ENCODE results near the gene TACC2.
A peak's percentile ranks its signal among the peaks of the same experiment; 100 is the strongest.

TACC2 gene

DNA sequence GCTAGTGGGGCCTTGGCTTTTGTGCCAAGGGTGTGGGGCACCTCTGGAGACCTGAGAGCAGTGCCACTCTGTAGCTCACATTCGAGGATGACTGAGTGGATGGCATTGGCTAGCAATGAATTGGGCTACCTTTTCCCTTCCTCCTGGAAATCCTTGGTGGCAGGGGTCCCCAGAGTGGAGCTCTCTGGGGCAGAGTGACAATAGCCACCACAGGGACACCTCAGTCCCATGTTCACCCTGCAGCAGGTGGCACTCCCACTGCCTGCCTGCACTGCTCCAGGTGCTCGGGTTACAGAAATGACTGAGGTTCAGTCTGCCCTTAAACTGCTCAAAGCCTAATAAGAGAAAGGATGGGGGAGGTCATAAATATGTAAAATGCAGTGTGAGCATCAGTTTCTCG lies 300.0 kb downstream of the TACC2 start:
- no peak overlapping the region for H3K4me3 ChIP-seq (ENCODE audit: low read depth, low read length)
- TF ChIP-seq, protein P1, sequence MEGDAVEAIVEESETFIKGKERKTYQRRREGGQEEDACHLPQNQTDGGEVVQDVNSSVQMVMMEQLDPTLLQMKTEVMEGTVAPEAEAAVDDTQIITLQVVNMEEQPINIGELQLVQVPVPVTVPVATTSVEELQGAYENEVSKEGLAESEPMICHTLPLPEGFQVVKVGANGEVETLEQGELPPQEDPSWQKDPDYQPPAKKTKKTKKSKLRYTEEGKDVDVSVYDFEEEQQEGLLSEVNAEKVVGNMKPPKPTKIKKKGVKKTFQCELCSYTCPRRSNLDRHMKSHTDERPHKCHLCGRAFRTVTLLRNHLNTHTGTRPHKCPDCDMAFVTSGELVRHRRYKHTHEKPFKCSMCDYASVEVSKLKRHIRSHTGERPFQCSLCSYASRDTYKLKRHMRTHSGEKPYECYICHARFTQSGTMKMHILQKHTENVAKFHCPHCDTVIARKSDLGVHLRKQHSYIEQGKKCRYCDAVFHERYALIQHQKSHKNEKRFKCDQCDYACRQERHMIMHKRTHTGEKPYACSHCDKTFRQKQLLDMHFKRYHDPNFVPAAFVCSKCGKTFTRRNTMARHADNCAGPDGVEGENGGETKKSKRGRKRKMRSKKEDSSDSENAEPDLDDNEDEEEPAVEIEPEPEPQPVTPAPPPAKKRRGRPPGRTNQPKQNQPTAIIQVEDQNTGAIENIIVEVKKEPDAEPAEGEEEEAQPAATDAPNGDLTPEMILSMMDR (conservative IDR thresholded peaks at IDR 0.05; ENCODE audit: low read depth, low read length), result no peak

DNA sequence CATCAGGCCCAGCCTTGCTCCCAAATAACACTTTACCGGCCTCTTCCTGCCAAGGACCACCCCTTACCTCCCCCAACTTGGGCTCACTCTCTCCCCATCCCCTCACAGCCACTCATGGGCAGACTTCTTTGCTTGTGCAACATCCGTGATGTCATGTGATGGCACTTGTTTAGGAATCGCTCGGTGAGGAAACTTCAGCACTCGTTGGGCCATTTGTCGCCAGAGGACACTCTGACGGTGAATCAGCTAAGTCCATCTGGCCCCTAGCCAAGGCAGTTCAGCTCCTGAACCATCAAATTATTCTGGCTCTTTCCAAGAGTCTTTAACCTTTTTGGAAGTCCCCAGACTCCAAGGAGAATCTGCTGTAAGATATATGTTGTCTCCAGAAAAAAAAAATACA lies 301.4 kb downstream of the TACC2 start:
- TF ChIP-seq, protein P1 (conservative IDR thresholded peaks at IDR 0.05; ENCODE audit: low read depth, low read length), result no peak
- peak; percentile 28 for DNase-seq (ENCODE audit: low read depth)
- no peak overlapping the region for H3K4me3 ChIP-seq (ENCODE audit: low read depth, low read length)

More for the DNA sequence above, 300.0 kb downstream of the TACC2 start:
- no peak for DNase-seq (ENCODE audit: low read depth)

DNA sequence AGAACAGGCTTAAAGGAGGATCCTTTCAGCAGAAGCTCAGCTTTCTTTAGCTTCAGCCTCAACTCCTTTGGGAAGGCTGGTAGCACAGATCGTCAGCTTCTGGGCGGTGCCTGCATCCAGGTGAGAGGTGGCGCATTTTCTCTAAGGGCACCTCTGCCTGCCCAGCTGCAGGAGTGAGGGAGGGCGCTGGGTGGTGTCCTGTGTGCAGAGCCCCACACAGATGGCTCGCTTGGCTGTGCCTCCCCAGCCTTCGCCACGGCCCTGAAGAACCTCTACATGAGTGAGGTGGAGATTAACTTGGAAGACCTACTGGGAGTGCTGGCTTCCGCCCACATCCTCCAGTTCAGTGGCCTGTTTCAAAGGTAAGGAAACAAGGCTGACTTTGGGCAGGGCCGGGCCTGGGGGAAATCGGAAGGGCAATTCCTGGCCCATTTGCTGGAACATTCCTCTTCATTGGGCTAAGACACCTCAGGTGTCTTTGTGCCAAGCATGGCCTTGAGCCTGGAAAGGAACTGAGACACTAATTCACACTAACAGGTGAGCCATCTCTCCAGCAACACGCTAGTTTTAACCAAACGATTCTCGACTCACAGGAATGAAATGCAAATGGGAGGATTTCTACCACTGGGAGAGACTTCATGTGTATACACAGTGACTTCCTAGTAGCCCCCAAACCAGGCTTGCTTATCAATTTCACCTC lies 302.0 kb downstream of the TACC2 start:
- H3K4me3 ChIP-seq (ENCODE audit: low read depth, low read length), result no peak overlapping the region
- no peak for DNase-seq (ENCODE audit: low read depth)
- TF ChIP-seq, protein P1 (conservative IDR thresholded peaks at IDR 0.05; ENCODE audit: low read depth, low read length), result no peak

DNA sequence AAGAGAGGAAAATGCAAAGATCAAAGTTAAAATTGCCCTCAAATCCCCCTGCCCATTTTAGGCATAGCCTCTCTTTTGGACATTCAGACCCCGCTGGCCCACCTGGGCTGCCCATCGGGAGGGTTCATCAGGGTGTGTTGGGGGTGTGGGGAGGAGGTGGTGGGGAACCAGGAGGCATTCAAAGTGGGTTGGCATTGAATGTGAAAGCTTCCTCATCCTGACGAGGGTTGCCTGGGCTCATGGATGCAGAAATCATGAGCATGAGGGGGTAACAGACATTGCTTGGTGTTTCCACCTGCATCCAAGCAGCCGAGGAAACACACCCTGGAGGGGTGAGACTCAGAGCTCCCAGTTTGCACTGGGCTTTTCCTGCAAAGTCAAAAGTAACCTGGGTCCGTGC lies 302.8 kb downstream of the TACC2 start:
- TF ChIP-seq, protein P1 (conservative IDR thresholded peaks at IDR 0.05; ENCODE audit: low read depth, low read length), result no peak
- no peak overlapping the region for H3K4me3 ChIP-seq (ENCODE audit: low read depth, low read length)
- no peak for DNase-seq (ENCODE audit: low read depth)

DNA sequence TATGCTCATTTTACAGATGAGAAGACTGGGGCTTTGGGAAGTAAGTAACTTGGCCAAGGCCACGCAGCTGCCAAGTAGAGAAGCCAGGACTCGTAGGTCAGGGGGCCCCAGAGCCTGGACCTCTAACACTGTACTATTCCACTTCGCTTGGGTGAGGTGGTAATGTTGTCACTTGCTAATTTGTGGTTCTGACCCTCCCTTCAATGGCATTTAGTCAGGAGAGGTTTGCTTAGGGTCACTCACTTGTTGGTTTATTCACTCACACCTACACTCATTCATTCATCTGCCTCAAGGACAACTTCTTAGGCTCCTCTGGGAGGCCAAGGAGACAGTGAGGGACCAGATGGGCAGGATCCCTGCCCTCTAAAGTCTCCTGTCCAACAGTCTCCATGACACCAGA lies 303.4 kb downstream of the TACC2 start:
- no peak for DNase-seq (ENCODE audit: low read depth)
- no peak overlapping the region for H3K4me3 ChIP-seq (ENCODE audit: low read depth, low read length)
- TF ChIP-seq, protein P1 (conservative IDR thresholded peaks at IDR 0.05; ENCODE audit: low read depth, low read length), result no peak

DNA sequence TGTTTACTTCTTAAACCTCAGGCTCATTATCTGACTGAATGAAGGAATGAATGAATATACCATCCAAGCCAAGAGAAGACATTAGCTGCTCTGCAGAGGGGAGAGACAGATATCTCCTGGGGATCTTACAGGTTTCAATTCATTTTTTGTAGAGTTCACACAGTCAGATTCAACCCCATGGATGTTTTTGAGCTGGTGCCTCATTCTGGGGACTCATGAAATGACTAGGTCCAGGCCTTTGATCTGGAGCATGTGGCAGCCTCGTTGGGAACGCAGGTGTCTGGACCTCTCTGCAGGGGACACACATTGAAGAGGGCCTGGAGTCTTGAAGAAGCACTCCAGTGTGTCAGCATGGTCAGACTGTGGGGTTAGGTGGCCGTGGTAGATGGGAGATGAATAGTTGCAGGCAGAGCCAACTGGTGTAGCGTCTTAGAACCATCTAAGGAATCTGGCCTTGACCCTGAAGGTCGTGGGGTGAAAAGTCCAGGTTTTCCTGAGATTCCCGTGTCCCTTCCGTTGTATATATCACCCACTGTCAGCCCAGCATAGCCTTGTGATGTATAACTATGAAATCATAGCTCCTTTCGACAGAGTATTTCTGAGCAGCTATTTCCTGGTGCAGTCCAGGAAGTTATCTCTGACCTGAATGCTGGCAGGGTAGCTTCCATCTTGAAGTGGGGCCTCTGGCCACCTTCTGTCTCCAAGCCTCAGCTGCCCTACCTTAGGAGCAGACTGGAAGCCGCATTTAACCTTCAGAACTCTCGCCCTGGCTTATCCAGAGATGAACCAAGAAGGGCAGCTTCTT lies 304.4 kb downstream of the TACC2 start:
- no peak overlapping the region for H3K4me3 ChIP-seq (ENCODE audit: low read depth, low read length)
- no peak for DNase-seq (ENCODE audit: low read depth)
- TF ChIP-seq, protein P1 (conservative IDR thresholded peaks at IDR 0.05; ENCODE audit: low read depth, low read length), result no peak
